GM12878 (cell line): ENCODE results near the gene NEK10.

Experiments used
- DPF2 ChIP-seq: fragments of 450-650 bp; IDR thresholded peaks from 2 replicates; pipeline ENCODE4 v1.6.1; 2017; ENCODE audit warnings: mild to moderate bottlenecking
- EP300 ChIP-seq, 2 experiments: fragments of 150-350 bp in 1 of 2; IDR thresholded peaks; 2 replicates each; pipeline ENCODE4 v1.6.1; 2011 to 2012; ENCODE audit warnings: low read depth in 2 of 2, low read length in 2 of 2, borderline replicate concordance in 1 of 2, improper control_type of control experiment in 1 of 2, inconsistent platforms in 1 of 2; ENCODE audit not compliant: control insufficient read depth in 1 of 2
- JUNB ChIP-seq: IDR thresholded peaks from 2 replicates; pipeline ENCODE4 v1.6.1; 2016; ENCODE audit warnings: antibody characterized with exemption, mild to moderate bottlenecking
- MEF2A ChIP-seq: IDR thresholded peaks from 2 replicates; pipeline ENCODE4 v1.6.1; 2011; ENCODE audit warnings: low read depth, mild to moderate bottlenecking, low read length, moderate library complexity; ENCODE audit not compliant: insufficient read depth
- PKNOX1 ChIP-seq: fragments of 450-650 bp; IDR thresholded peaks from 2 replicates; pipeline ENCODE4 v1.6.1; 2016; ENCODE audit warnings: mild to moderate bottlenecking
- RAD21 ChIP-seq: IDR thresholded peaks from 2 replicates; pipeline ENCODE4 v1.6.1; 2011; ENCODE audit warnings: mild to moderate bottlenecking, low read depth, low read length, moderate library complexity; ENCODE audit not compliant: insufficient read depth
- TF ChIP-seq, protein P1 (sequence below): IDR thresholded peaks from 2 replicates; pipeline ENCODE4 v1.6.1; 2012; ENCODE audit warnings: low read depth, low read length, improper control_type of control experiment
- TF ChIP-seq, protein P2 (sequence below): fragments of 150-350 bp; IDR thresholded peaks from 2 replicates; pipeline ENCODE4 v1.6.1; 2014; ENCODE audit warnings: mild to moderate bottlenecking, low read depth, low read length
- TF ChIP-seq, protein P3 (sequence below), 3 experiments: IDR thresholded peaks in 2 of 3; conservative IDR thresholded peaks in 1 of 3; 2 replicates each; pipeline ENCODE4 v1.5.1; 2011; ENCODE audit warnings: low read depth in 3 of 3, low read length in 3 of 3, mild to moderate bottlenecking in 3 of 3, control low read depth in 2 of 3, moderate library complexity in 2 of 3, inconsistent platforms in 1 of 3, mixed read lengths in 1 of 3; ENCODE audit not compliant: control insufficient read depth in 2 of 3, insufficient read depth in 1 of 3; ENCODE audit errors: extremely low read depth in 1 of 3

- TF ChIP-seq JUNB = no peak
- no peak for TF ChIP-seq RAD21
- no peak for TF ChIP-seq PKNOX1
- TF ChIP-seq, protein P1, sequence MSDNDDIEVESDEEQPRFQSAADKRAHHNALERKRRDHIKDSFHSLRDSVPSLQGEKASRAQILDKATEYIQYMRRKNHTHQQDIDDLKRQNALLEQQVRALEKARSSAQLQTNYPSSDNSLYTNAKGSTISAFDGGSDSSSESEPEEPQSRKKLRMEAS = no peak
- TF ChIP-seq, protein P2, sequence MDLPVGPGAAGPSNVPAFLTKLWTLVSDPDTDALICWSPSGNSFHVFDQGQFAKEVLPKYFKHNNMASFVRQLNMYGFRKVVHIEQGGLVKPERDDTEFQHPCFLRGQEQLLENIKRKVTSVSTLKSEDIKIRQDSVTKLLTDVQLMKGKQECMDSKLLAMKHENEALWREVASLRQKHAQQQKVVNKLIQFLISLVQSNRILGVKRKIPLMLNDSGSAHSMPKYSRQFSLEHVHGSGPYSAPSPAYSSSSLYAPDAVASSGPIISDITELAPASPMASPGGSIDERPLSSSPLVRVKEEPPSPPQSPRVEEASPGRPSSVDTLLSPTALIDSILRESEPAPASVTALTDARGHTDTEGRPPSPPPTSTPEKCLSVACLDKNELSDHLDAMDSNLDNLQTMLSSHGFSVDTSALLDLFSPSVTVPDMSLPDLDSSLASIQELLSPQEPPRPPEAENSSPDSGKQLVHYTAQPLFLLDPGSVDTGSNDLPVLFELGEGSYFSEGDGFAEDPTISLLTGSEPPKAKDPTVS = no peak
- TF ChIP-seq EP300 (IDR thresholded peaks at IDR 0.05; ENCODE audit: borderline replicate concordance in 1 of 2, control insufficient read depth in 1 of 2, low read depth in 2 of 2, low read length in 2 of 2) = no peak
- TF ChIP-seq DPF2 = no peak
- TF ChIP-seq, protein P3, sequence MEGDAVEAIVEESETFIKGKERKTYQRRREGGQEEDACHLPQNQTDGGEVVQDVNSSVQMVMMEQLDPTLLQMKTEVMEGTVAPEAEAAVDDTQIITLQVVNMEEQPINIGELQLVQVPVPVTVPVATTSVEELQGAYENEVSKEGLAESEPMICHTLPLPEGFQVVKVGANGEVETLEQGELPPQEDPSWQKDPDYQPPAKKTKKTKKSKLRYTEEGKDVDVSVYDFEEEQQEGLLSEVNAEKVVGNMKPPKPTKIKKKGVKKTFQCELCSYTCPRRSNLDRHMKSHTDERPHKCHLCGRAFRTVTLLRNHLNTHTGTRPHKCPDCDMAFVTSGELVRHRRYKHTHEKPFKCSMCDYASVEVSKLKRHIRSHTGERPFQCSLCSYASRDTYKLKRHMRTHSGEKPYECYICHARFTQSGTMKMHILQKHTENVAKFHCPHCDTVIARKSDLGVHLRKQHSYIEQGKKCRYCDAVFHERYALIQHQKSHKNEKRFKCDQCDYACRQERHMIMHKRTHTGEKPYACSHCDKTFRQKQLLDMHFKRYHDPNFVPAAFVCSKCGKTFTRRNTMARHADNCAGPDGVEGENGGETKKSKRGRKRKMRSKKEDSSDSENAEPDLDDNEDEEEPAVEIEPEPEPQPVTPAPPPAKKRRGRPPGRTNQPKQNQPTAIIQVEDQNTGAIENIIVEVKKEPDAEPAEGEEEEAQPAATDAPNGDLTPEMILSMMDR (IDR thresholded peaks at IDR 0.05 in 2 of 3, conservative IDR thresholded peaks at IDR 0.05 in 1 of 3; ENCODE audit: control insufficient read depth in 2 of 3, extremely low read depth in 1 of 3, insufficient read depth in 1 of 3, low read depth in 3 of 3, low read length in 3 of 3) = no peak
- no peak for TF ChIP-seq MEF2A
These were observed 287.1 kb downstream of the NEK10 start for GRCh38 chr3:27081992-27082607.
